HEK293 (cell line): ENCODE measurements around the gene UPK1A.
"Not testable (repeated sequence)": the region's sequence is repeated elsewhere in the genome, so short reads cannot be mapped to it uniquely, and the experiment has no call there.

ENCODE experiments used
- CTCF ChIA-PET: fragments of 350-600 bp; formaldehyde crosslinking; extraction: SDS; loops from one replicate; lab custom pipeline; 2021; ENCODE audit warnings: antibody characterized with exemption; lab: Yijun Ruan, JAX
- POLR2A ChIA-PET: fragments of 300-600 bp; formaldehyde crosslinking; extraction: SDS; loops from one replicate; lab custom pipeline; 2020; ENCODE audit warnings: antibody characterized with exemption, inconsistent platforms; lab: Yijun Ruan, JAX
- H3K27ac ChIP-seq: fragments of 200-500 bp; sonication (Bioruptor generic); 2 replicates; pipeline ENCODE4 v1.5.1; 2014; ENCODE audit warnings: low read depth, low read length, control low read depth, inconsistent platforms; ENCODE audit errors: extremely low read depth
- H3K36me3 ChIP-seq, 2 experiments: fragments of 200-500 bp in 1 of 2; sonication (Bioruptor generic) in 1 of 2; 1 replicate in 1 of 2; 2 replicates in 1 of 2; pipeline ENCODE4 v1.5.1; 2014 to 2017; ENCODE audit warnings: inconsistent platforms in 2 of 2, low read length in 2 of 2; ENCODE audit not compliant: control insufficient read depth in 2 of 2, insufficient read depth in 1 of 2
- H3K4me1 ChIP-seq: fragments of 200-500 bp; sonication (Bioruptor generic); 2 replicates; pipeline ENCODE4 v1.5.1; 2014; ENCODE audit warnings: mild to moderate bottlenecking, low read length, inconsistent platforms; ENCODE audit not compliant: control insufficient read depth, insufficient read depth
- H3K4me3 ChIP-seq: 2 replicates; pipeline ENCODE4 v1.5.1; 2011; ENCODE audit warnings: low read depth, mild to moderate bottlenecking, control low read depth, low read length, moderate library complexity
- H3K9me3 ChIP-seq: fragments of 200-500 bp; sonication (Bioruptor generic); 2 replicates; pipeline ENCODE4 v1.5.1; 2014; ENCODE audit warnings: low read depth, low read length, inconsistent platforms; ENCODE audit not compliant: control insufficient read depth, insufficient read depth
- GLIS2 ChIP-seq: fragments of 450-650 bp; formaldehyde crosslinking; IDR thresholded peaks from 2 replicates; pipeline ENCODE4 v1.5.1; 2016; ENCODE audit warnings: missing biosample characterization, missing genetic modification characterization
- TSHZ1 ChIP-seq: fragments of 450-650 bp; formaldehyde crosslinking; IDR thresholded peaks from 2 replicates; pipeline ENCODE4 v1.5.1; 2016; ENCODE audit warnings: missing biosample characterization, missing genetic modification characterization, borderline replicate concordance
- ZBTB17 ChIP-seq: fragments of 450-650 bp; formaldehyde crosslinking; IDR thresholded peaks from 2 replicates; pipeline ENCODE4 v1.5.1; 2016; ENCODE audit warnings: missing biosample characterization, missing genetic modification characterization
- ZFHX2 ChIP-seq: fragments of 450-650 bp; formaldehyde crosslinking; conservative IDR thresholded peaks from 2 replicates; pipeline ENCODE4 v1.5.1; 2016; ENCODE audit warnings: missing biosample characterization, missing genetic modification characterization
- ZFP3 ChIP-seq: fragments of 450-650 bp; formaldehyde crosslinking; IDR thresholded peaks from 2 replicates; pipeline ENCODE4 v1.5.1; 2016; ENCODE audit warnings: low read depth, missing biosample characterization, missing genetic modification characterization
- ZNF121 ChIP-seq: fragments of 450-650 bp; formaldehyde crosslinking; IDR thresholded peaks from 2 replicates; pipeline ENCODE4 v1.5.1; 2016; ENCODE audit warnings: missing biosample characterization, missing genetic modification characterization
- ZNF138 ChIP-seq: fragments of 450-650 bp; formaldehyde crosslinking; IDR thresholded peaks from 2 replicates; pipeline ENCODE4 v1.5.1; 2016; ENCODE audit warnings: missing biosample characterization, missing genetic modification characterization, borderline replicate concordance
- ZNF214 ChIP-seq: fragments of 450-650 bp; formaldehyde crosslinking; IDR thresholded peaks from 2 replicates; pipeline ENCODE4 v1.5.1; 2017; ENCODE audit warnings: missing biosample characterization, mild to moderate bottlenecking, missing genetic modification characterization, borderline replicate concordance
- ZNF280D ChIP-seq: fragments of 450-650 bp; formaldehyde crosslinking; IDR thresholded peaks from 2 replicates; pipeline ENCODE4 v1.5.1; 2016; ENCODE audit warnings: missing biosample characterization, missing genetic modification characterization
- ZNF324 ChIP-seq: fragments of 450-650 bp; formaldehyde crosslinking; IDR thresholded peaks from 2 replicates; pipeline ENCODE4 v1.5.1; 2016; ENCODE audit warnings: missing biosample characterization, missing genetic modification characterization
- ZNF529 ChIP-seq: fragments of 450-650 bp; formaldehyde crosslinking; IDR thresholded peaks from 2 replicates; pipeline ENCODE4 v1.5.1; 2017; ENCODE audit warnings: missing genetic modification characterization, missing biosample characterization; ENCODE audit not compliant: insufficient replicate concordance
- ZNF692 ChIP-seq: fragments of 450-650 bp; formaldehyde crosslinking; IDR thresholded peaks from 2 replicates; pipeline ENCODE4 v1.5.1; 2016; ENCODE audit warnings: missing biosample characterization, missing genetic modification characterization
- ZNF776 ChIP-seq: fragments of 450-650 bp; formaldehyde crosslinking; IDR thresholded peaks from 2 replicates; pipeline ENCODE4 v1.5.0; 2017; ENCODE audit warnings: missing biosample characterization, missing genetic modification characterization, borderline replicate concordance
- TF ChIP-seq, protein P1 (sequence below): fragments of 450-650 bp; formaldehyde crosslinking; IDR thresholded peaks from 2 replicates; pipeline ENCODE4 v1.5.1; 2016; ENCODE audit warnings: missing biosample characterization, missing genetic modification characterization
- TF ChIP-seq, protein P2 (sequence below): fragments of 450-650 bp; formaldehyde crosslinking; IDR thresholded peaks from 2 replicates; pipeline ENCODE4 v1.5.0; 2017; ENCODE audit warnings: missing biosample characterization, missing genetic modification characterization, borderline replicate concordance

Gene UPK1A

DNA sequence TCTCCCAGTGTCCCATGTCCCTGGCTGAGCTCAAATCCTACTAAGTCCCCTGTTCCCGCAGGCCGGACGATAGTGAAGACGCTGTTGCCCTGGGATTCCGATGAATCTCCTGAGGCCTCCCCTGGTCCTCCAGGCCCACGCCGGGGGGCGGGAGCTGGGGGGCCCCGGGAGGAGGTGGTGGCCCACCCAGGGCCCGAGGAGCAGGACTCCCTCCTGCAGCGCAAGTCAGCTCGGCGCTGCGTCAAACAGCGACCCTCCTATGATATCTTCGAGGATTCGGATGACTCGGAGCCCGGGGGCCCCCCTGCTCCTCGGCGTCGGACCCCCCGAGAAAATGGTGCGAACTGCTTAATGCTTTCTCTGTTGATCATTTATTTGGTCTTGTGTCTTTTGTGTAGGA, 57.4 kb downstream of the UPK1A start:
- H3K9me3 ChIP-seq: no peaks in the 10 kb centered on the region
- no peak for TF ChIP-seq TSHZ1 (tag by site-specific recombination)
- TF ChIP-seq GLIS2 (tag by site-specific recombination): peak; percentile 64
- TF ChIP-seq, protein P1, sequence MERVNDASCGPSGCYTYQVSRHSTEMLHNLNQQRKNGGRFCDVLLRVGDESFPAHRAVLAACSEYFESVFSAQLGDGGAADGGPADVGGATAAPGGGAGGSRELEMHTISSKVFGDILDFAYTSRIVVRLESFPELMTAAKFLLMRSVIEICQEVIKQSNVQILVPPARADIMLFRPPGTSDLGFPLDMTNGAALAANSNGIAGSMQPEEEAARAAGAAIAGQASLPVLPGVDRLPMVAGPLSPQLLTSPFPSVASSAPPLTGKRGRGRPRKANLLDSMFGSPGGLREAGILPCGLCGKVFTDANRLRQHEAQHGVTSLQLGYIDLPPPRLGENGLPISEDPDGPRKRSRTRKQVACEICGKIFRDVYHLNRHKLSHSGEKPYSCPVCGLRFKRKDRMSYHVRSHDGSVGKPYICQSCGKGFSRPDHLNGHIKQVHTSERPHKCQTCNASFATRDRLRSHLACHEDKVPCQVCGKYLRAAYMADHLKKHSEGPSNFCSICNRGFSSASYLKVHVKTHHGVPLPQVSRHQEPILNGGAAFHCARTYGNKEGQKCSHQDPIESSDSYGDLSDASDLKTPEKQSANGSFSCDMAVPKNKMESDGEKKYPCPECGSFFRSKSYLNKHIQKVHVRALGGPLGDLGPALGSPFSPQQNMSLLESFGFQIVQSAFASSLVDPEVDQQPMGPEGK (tag by site-specific recombination): no peak
- TF ChIP-seq ZFHX2 (tag by site-specific recombination): no peak
- no peak for TF ChIP-seq ZNF324
- no peak for TF ChIP-seq ZNF529 (tag by site-specific recombination)
- TF ChIP-seq ZNF692: no peak
- H3K36me3 ChIP-seq: peaks cover 92 to 93% of the 10 kb centered on the region in 2 experiments
- no peak overlapping the region for H3K4me3 ChIP-seq
- ChIA-PET POLR2A (interaction anchor here (1.0 to 13.6 kb wide), 3 partner anchors 14 to 79 kb away, joined by 3 to 204 read pairs (median 9); partner anchors contain the start of genes PSENEN and U2AF1L4), CTCF (interaction anchor here (0.6 kb wide), 1 partner anchor 17 kb away, joined by 3 read pairs; no protein-coding TSS in a partner anchor)
- no peak overlapping the region for H3K27ac ChIP-seq
- peaks cover 9% of the 10 kb centered on the region for H3K4me1 ChIP-seq

- H3K9me3 ChIP-seq, H3K4me1 ChIP-seq: not testable (repeated sequence)
- peaks cover 97 to 98% of the 10 kb centered on the region in 2 experiments for H3K36me3 ChIP-seq
- CTCF ChIA-PET: interaction anchor here (0.7 to 0.9 kb wide), 2 partner anchors 13 to 32 kb away, joined by 3 read pairs; no protein-coding TSS in a partner anchor
- POLR2A ChIA-PET: interaction anchor here (1.4 to 13.6 kb wide), 3 partner anchors 13 to 24 kb away, joined by 6 to 204 read pairs (median 9); partner anchors contain the start of genes LIN37, PSENEN and U2AF1L4
- peak; percentile 91 for TF ChIP-seq ZNF121 (tag by site-specific recombination)
- TF ChIP-seq, all 188 proteins: peak for 1; not testable (repeated sequence) for 187
- not testable (repeated sequence) for H3K27ac ChIP-seq, H3K4me3 ChIP-seq
Observed at GRCh38 chr19:35724132-35724531, 57.8 kb downstream of the UPK1A start.

GRCh38 chr19:35724560-35724959, 58.2 kb downstream of the UPK1A start:
- no peaks in the 10 kb centered on the region; the same call in 1 of the 2 replicates for H3K4me1 ChIP-seq
- ChIA-PET CTCF (interaction anchor here (0.6 to 0.9 kb wide), 4 partner anchors 13 to 34 kb away, joined by 3 to 6 read pairs (median 3); no protein-coding TSS in a partner anchor), POLR2A (interaction anchor here (0.5 to 13.6 kb wide), 3 partner anchors 13 to 93 kb away, joined by 6 to 204 read pairs (median 9); partner anchors contain the start of gene LIN37)
- no peaks in the 10 kb centered on the region for H3K9me3 ChIP-seq
- no peak overlapping the region for H3K27ac ChIP-seq
- H3K36me3 ChIP-seq: peaks cover 97 to 98% of the 10 kb centered on the region in 2 experiments
- H3K4me3 ChIP-seq: no peak overlapping the region
- TF ChIP-seq ZNF280D (tag by site-specific recombination): no peak
- no peak for TF ChIP-seq ZNF214
- TF ChIP-seq ZNF776: no peak
- TF ChIP-seq, protein P2, sequence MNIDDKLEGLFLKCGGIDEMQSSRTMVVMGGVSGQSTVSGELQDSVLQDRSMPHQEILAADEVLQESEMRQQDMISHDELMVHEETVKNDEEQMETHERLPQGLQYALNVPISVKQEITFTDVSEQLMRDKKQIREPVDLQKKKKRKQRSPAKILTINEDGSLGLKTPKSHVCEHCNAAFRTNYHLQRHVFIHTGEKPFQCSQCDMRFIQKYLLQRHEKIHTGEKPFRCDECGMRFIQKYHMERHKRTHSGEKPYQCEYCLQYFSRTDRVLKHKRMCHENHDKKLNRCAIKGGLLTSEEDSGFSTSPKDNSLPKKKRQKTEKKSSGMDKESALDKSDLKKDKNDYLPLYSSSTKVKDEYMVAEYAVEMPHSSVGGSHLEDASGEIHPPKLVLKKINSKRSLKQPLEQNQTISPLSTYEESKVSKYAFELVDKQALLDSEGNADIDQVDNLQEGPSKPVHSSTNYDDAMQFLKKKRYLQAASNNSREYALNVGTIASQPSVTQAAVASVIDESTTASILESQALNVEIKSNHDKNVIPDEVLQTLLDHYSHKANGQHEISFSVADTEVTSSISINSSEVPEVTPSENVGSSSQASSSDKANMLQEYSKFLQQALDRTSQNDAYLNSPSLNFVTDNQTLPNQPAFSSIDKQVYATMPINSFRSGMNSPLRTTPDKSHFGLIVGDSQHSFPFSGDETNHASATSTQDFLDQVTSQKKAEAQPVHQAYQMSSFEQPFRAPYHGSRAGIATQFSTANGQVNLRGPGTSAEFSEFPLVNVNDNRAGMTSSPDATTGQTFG (tag by site-specific recombination): no peak
- no peak for TF ChIP-seq ZBTB17 (tag by site-specific recombination)
- no peak for TF ChIP-seq ZNF138 (tag by site-specific recombination)
- no peak for TF ChIP-seq ZFP3 (tag by site-specific recombination)
